Esophagus mucosa (tissue), 1 donor: Measurements from ENCODE around the gene KIF13A. TPM values are rescaled to one million over a fixed set of nuclear protein-coding genes. Genes with fewer than 3 reads are reported as not detected.
"Not testable (repeated sequence)": the region's sequence is repeated elsewhere in the genome, so short reads cannot be mapped to it uniquely, and the experiment has no call there.

ENCODE experiments used
- ATAC-seq: fragments of 200-7000 bp; cut with Tn5 transposase; one replicate; pipeline ENCODE4 v1.9.1; 2020
- total RNA-seq: library from RNA; stranded (reverse); gene quantifications from one replicate; pipeline ENCODE4 v1.2.4, GENCODE V29; 2023
- donor health status: DM: yes; HTN: yes; CAD: no.

KIF13A gene
- total RNA-seq, 1 donor from 2014 or later = 16.5 TPM

GRCh38 chr6:17967668-17968518 is 19.5 kb downstream of the KIF13A start:
- ATAC-seq = no peak

GRCh38 chr6:17966451-17966850 is 21.0 kb downstream of the KIF13A start:
- ATAC-seq = no peak

DNA sequence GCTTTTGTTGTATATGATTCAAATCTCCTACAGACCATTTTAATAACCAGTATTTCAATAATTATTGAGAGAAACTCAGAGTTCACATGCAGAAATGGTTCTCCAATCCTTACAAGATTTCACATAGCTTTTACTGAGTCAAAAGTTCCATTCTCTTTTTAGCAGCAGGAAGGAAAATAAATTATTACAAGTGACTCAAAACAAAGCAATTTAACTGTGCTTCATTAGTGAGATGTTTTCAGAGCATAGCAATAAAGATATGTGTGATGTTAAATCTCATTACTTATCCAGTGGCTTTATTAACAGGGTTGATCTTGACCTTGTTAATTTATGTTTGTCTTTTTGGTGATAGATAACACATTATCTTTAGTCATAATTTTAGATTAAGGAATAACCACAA is 22.0 kb downstream of the KIF13A start:
- ATAC-seq = no peak

DNA sequence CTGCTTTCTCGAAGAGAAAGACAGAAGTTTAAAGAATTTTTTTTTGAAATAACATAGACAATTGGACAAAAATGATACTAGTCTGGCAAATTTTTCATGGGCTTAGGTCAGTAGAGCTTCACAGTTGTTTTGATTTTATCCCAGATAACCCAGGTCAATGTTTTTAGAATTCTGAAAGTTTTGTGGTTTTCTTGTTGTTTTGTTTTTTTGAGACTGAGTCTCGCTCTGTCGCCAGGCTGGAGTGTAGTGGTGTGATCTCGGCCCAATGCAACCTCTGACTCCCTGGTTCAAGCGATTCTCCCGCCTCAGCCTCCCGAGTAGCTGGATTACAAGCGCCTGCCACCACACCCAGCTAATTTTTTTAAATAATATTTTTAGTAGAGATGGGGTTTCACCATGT is 22.8 kb downstream of the KIF13A start:
- no peak for ATAC-seq

GRCh38 chr6:17962436-17963031 is 24.9 kb downstream of the KIF13A start:
- peak; percentile 51 for ATAC-seq

GRCh38 chr6:17959302-17959701 is 28.1 kb downstream of the KIF13A start:
- ATAC-seq = no peak

GRCh38 chr6:17957904-17958620 is 29.4 kb downstream of the KIF13A start:
- ATAC-seq = no peak

DNA sequence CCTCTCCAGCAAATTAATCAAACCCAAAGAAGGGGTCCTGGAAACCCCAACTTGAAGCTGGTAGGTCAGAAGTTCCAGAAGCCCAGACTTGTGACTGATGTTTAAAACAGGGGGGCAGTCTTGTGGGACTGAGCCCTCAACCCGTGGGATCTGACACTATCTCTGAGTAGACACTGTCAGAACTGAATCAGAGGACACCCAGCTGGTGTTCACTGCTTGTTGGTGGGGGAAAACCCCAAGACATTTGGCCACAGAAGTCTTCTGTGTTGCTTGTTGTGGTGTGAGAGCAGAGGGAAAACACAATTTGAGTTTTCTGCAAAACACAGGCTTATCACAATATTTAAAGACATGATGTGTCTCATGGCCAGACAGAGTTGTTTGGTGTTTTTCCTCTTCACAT is 29.9 kb downstream of the KIF13A start:
- ATAC-seq = no peak

DNA sequence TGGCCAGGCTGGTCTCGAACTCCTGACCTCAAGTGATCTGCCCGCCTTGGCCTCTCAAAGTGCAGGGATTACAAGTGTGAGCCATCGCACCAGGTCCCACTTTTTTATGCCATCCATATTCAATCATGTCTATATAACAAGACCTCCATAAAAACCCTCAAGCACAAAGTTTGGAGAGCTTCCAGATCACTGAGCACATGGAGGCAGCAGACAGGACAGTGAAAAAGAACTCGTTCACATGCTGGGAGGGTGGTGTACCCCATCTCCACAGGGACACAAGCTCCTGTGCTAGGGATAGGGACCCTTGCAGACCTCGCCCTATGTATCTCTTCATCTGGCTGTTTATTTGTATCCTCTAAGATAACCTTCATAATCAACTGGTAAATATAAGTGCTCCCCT is 30.3 kb downstream of the KIF13A start:
- ATAC-seq = no peak

DNA sequence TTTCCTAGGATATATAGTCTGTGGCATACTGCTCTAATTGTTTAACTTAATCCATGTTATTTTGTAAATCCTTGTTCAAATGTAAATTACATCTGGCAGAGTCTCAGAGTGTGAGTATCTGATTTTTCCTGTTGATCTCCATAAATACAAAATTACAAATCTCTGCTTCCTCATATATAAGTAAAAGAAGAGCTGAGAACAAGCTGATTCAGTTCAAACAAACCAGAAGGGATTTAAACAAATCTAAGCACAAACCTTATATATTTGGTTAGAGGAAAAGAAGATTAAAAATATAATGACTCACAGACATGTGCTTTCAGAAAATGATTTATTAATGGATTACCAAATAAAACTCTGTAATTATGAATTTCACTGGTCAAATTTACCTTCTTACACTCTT is 37.3 kb downstream of the KIF13A start:
- ATAC-seq = peak; percentile 75

- no peak for ATAC-seq
Observed at GRCh38 chr6:17949168-17949567, 38.3 kb downstream of the KIF13A start.

GRCh38 chr6:17948725-17949124 is 38.7 kb downstream of the KIF13A start:
- no peak for ATAC-seq

DNA sequence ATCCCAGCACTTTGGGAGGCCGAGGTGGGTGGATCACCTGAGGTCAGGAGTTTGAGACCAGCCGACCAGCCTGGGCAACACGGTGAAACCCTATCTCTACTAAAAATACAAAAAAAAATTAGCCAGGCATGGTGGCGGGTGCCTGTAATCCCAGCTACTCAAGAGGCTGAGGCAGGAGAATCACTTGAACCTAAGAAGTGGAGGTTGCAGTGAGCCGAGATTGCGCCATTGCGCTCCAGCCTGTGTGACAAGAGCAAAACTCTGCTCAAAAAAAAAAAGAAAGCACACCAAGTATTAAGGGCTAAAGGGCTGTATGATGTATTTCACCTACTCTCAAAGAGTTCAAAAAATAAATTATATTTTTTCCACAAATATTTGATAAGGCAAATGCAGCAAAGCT is 39.9 kb downstream of the KIF13A start:
- ATAC-seq = not testable (repeated sequence)

DNA sequence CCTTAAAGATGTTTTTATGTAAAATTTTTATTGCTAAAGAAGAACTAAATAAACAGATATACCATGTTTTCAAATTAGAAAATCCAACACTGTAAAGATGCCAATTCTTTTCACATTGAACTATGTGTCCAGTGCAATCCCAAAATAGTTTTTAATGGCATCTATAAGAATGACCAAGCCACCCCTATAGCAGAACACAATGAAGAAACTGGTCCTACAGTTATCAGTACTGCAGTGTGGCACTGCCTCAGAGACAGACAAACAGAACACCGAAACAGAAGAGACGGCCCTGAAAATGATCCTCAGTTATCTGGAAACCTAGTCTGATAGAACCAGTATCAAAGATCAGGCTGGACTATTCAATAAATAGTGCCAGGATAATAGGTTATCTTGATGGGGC is 41.9 kb downstream of the KIF13A start:
- ATAC-seq = no peak

DNA sequence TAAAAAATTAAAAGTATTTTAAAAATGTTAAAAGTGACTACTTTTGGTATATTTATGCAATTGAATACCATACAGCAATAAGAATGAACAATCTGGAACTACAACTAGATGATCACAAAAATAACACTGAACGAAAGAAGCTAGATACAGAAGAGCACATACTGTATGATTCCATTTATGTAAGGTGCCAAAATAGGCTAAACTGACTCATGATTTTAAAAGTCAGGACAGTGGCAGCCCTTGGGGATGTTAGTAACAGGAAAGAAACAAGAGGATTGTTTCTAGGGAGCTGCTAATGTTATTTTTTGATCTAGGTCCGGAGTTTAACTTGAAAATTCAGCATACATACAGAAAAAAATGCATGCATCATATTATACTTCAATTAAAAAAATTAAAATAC is 42.3 kb downstream of the KIF13A start:
- no peak for ATAC-seq

DNA sequence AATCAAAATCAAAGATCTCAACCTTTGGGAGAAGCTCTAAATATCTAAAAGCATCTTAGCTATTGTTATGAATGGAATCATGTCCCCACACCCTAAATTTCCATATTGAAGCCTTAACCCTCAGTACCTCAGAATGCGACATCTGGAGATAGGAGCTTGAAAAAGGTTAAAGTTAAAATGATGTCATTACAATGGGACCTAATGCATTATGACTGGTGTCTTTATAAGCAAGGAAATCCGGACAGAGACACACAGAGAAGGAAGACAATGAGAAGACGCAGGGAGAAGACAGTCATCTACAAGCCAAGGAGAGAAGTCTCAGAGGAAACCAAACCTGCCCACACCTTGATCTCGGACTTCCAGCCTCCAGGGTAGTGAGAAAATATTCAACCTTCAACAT is 46.1 kb downstream of the KIF13A start:
- no peak for ATAC-seq

DNA sequence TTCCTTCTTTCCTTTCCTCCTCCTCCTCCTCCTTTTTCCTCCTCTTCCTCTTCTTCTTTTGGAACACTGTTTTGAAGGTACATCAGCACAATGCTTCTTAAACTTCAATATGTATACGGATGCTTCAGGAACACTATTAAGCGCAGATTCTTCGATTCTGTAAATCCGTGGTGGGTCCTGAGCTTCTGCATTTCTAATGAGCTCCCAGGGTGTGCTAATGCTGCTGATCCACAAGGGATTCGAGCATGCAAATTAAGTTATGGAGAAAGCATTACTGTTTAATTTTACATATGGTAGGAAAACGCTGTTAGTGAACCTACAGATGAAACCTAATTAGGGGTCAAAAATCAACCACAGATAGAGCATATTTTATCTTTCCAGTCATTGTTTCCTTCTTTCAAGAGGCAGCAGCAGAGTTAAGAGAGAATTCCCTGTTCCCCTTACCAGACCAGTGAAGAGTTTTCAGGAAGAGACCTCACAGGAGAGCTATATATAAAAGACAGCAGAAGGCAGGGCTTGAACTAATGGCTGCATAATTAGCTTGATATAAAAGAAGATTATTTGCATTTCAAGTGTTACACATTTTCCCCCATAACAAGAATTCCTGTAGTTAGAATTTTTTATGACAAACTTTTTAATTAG is 47.2 kb downstream of the KIF13A start:
- no peak for ATAC-seq

GRCh38 chr6:17938901-17939300 is 48.5 kb downstream of the KIF13A start:
- ATAC-seq = no peak

DNA sequence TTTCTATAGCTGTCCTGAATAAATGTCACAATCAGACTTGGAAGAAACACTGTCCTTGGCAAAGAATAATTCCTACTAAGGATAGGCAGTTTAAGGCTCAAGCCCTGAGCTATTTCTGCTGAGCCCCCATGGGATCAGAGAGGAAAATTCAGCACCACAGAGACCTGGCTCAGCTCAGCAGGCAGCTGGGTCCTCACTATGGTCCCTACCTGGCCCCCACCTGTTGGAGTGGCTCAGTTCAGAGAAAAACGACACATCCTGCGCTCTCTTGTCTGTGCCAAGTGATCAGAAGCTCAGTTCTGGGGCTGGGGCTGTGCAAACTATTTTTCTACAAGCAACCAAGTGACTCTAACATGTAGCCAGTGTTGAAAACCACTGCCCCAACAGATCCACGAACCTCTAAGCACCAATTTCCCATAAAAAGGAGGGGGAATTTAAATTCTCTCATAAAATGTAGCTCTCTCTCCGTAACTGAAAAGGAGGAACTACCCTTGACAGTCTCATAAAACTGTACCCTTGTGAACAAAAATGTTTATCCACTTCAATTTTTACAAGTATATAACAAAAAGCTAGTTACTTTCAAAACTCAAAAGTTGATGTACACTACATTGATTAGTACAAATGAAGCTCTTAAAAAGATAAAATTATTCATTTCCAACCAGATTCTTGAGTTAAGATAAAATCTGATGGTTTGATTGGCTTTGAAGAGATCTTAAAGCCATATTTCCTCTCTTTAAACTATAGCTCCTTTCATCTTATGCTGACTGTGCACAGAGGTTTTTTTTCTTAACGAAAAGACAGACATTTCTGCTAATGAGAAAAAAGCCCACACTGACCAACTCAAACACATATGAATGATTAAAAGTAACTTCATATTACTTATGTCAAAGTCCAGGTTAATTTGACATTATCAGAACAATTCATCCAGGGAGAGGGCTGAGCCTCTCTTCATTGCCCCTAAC is 52.0 kb downstream of the KIF13A start:
- no peak for ATAC-seq

GRCh38 chr6:17933716-17934115 is 53.7 kb downstream of the KIF13A start:
- no peak for ATAC-seq

DNA sequence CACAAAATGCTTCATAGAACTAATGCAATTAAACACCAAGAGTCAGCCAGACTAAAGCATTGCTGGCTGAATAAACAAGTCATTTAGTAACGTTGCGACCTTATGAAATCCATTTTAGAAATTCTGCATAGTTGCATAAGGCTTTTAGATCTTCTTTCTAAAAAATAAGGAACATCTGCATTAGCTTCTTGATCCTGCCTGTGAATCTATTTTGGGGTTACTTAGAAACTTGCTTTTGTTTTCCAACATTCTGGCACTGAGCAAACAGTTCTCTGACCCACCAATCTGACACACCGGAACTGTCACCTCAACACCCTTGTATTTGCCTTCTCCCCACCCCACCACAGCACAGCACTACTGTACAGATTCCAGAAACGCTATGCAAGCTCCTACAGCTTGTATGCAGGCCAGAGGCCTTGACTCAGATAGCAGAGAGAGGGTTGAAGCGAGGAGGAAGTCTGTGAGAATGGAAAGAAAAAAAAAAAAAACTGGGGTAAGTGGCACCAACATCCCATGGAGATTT is 55.0 kb downstream of the KIF13A start:
- ATAC-seq = no peak

DNA sequence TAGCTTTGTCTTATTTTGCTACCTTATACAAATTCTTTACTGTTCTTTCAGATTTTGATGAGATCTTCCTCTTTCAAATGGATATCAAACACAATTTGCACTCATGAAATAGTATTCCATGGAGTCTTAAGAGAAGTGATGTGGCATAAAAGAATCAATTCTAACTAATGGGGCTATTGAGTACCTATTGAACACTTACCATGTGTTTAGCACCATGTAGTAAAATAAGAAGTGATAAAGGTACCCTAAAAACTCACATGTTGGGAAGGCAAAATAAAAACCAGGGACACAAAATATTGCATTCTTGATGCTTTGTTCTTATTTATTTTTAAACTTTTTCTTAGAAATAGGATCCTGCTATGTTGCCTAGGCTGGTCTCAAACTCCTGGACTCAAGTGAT is 56.2 kb downstream of the KIF13A start:
- no peak for ATAC-seq
